Ovary (tissue), 3 donors: ENCODE data around the gene COPZ1.

Source experiments
- EP300 ChIP-seq: sonication (generic); formaldehyde crosslinking; IDR thresholded peaks from one replicate; pipeline ENCODE4 v1.6.1; 2017; ENCODE audit warnings: antibody characterized with exemption
- POLR2A ChIP-seq: fragments of 450-650 bp; IDR thresholded peaks from one replicate; pipeline ENCODE4 v1.6.1; 2017; ENCODE audit warnings: antibody characterized with exemption, mild to moderate bottlenecking, moderate library complexity
- TF ChIP-seq, protein P1 (sequence below), 3 donors: fragments of 450-650 bp in 2 of 3; fragments of 200-600 bp in 1 of 3; IDR thresholded peaks; one replicate each; pipeline versions ENCODE4 v1.5.1 to v1.8.0; 2016 to 2022; ENCODE audit warnings: antibody characterized with exemption in 3 of 3, mild to moderate bottlenecking in 1 of 3
- donor health status: DM: no; HTN: no; CAD: no.

DNA sequence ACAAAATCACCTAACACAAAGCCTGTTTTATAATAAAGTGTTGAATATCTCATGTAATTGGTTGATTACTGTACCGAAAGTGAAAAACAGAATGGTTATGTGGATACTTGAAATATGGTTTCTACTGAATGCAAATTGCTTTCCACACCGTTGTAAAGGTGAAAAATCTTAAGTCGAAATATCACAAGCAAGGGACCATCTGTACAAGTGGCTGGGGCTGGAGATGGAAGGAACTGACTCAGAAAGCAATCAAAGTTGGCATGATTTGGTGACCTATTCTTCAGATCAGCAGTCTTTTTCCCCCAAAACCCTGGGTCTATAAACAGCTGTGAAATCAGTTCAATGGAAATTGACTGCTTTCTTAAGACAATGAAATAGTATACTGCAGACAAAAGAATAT lies 48.6 kb upstream of the COPZ1 start:
- TF ChIP-seq, protein P1, sequence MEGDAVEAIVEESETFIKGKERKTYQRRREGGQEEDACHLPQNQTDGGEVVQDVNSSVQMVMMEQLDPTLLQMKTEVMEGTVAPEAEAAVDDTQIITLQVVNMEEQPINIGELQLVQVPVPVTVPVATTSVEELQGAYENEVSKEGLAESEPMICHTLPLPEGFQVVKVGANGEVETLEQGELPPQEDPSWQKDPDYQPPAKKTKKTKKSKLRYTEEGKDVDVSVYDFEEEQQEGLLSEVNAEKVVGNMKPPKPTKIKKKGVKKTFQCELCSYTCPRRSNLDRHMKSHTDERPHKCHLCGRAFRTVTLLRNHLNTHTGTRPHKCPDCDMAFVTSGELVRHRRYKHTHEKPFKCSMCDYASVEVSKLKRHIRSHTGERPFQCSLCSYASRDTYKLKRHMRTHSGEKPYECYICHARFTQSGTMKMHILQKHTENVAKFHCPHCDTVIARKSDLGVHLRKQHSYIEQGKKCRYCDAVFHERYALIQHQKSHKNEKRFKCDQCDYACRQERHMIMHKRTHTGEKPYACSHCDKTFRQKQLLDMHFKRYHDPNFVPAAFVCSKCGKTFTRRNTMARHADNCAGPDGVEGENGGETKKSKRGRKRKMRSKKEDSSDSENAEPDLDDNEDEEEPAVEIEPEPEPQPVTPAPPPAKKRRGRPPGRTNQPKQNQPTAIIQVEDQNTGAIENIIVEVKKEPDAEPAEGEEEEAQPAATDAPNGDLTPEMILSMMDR (IDR thresholded peaks at IDR 0.05) = no peak
- TF ChIP-seq POLR2A (no peak), EP300 (no peak)
